HG03139 (cell line): ENCODE data around the gene KIFC1.
"Not testable (repeated sequence)": the region's sequence is repeated elsewhere in the genome, so short reads cannot be mapped to it uniquely, and the experiment has no call there.

Source experiments
- ATAC-seq: cut with Tn5 transposase; IDR thresholded peaks from one replicate; pipeline ENCODE4 v1.9.1; 2021; ENCODE audit not compliant: unreplicated experiment

The KIFC1 gene

DNA sequence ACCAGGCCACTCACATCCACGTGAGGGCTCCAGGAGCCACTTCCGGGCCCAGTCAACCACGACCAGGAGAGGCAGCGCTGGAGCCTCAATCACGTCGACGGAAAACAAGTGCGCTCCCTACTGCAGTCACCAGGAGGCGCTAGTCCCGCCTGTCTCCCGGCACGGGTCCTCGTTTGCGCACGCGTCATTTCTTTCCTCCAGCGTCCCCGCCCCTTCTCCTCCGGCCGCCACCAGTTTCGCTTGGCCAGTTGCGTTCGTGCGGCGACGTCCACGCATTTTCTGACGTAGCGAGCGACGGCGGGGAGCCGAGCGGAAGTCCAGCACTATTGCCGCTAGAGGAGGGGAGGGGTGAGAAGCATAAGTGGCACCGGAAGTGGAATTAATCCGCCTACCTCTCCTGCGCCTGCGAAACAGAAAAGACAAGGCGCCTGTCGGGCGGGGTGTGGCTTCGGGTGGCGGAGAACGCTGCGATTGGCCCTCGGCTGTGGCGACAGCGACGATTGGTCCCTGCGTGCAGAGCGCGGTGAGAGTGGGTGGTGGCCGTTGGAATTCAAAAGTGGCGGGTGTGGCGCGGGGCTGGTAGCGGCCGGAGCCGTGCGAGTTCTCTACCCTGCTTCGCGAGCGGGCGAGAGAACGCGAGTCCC, at the start of gene KIFC1:
TSS of gene KIFC1 (plus strand) at position 546 of the 644 bp plus-strand sequence. CDS start 163 bp downstream, outside the sequence.
- ATAC-seq = peak; percentile 83

- ATAC-seq = not testable (repeated sequence)
Observed at GRCh38 chr6:33343606-33343952, 48.0 kb upstream of the KIFC1 start.

- no peak for ATAC-seq
Observed at GRCh38 chr6:33343953-33344611, 47.5 kb upstream of the KIFC1 start.

DNA sequence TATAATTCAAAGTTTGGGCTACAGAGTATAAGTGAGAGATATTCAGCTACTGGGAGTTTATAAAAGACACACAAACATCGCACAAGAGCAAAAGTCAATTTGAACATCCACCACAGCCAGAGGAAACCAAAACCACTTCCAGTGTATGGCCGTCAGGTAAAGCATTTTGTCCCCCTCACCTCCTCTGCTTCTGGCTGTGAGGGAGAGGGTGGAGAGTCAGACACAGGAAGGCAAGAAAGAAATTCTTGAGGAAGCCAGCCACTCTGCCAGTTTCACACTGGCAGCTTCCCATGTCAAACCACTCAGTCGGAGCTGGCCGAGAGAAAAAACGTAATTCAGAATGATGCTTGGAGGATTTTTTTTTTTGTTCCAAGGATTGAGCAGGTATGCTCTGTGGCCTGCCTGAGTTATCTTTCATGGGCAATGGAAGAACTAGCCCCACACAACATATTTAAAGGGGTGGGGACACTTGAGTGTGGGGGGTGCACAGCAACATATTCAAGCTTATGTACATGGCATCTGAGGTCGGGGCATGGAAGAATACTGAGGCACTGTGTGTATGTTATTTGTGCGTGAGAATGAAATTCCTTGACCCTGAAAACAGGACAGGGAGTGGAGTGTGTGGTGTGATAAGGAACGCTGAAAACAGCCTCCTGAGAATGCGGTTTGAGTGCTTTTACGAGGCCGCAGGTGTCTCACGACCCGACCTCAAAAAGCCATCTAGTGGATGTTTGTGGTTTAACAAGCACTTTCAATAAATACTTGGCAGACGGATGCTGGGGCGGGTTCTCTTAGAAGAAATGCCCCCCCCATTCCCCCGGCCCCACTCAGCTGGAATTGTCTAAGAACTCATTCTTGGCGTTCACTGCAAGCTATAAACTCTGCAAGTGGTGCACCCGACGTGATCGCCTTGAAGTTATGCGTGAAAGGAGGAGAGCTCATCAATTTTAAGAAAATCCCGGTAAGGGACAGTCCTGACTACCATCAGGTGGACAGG, 46.6 kb upstream of the KIFC1 start:
- no peak for ATAC-seq

DNA sequence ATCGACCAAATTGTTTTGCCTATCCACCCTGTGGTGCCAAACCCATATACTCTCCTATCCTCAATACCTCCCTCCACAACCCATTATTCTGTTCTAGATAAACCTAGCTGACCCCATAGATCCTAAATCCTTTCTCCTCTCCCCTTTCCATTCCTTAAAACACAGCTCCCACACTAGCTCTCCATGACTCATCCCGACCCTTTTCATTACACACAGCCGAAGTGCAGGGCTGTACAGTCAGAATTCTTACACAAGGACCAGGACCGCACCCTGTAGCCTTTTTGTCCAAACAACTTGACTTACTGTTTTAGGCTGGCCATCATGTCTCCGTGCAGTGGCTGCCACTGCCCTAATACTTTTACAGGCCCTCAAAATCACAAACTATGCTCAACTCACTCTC, 44.7 kb upstream of the KIFC1 start:
- not testable (repeated sequence) for ATAC-seq

- no peak for ATAC-seq
Observed at GRCh38 chr6:33347816-33348215, 43.8 kb upstream of the KIFC1 start.

- not testable (repeated sequence) for ATAC-seq
Observed at GRCh38 chr6:33355860-33356259, 35.8 kb upstream of the KIFC1 start.

- no peak for ATAC-seq
Observed at GRCh38 chr6:33356295-33356694, 35.3 kb upstream of the KIFC1 start.

DNA sequence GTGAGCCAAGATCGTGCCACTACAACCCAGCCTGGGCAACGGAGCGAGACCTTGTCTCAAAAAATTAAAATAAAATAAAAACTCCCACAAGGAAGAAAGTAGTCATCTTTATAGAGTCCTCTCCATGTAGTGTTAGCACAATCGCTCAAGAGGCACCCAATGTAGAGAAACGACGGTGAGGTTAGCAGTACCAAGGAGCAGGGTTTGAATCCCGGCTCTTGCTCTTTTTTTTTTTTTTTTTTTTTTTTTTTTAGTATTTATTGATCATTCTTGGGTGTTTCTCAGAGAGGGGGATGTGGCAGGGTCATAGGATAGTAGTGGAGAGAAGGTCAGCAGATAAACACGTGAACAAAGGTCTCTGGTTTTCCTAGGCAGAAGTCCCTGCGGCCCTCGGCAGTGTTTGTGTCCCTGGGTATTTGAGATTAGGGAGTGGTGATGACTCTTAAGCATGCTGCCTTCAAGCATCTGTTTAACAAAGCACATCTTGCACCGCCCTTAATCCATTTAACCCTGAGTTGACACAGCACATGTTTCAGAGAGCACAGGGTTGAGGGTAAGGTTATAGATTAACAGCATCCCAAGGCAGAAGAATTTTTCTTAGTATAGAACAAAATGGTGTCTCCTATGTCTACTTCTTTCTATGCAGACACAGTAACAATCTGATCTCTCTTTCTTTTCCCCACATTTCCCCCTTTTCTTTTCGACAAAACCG, 34.3 kb upstream of the KIFC1 start:
- not testable (repeated sequence) for ATAC-seq

- no peak for ATAC-seq
Observed at GRCh38 chr6:33359331-33359730, 32.3 kb upstream of the KIFC1 start.

- not testable (repeated sequence) for ATAC-seq
Observed at GRCh38 chr6:33363486-33363885, 28.1 kb upstream of the KIFC1 start.

GRCh38 chr6:33364475-33365205, 27.0 kb upstream of the KIFC1 start:
- ATAC-seq = not testable (repeated sequence)

DNA sequence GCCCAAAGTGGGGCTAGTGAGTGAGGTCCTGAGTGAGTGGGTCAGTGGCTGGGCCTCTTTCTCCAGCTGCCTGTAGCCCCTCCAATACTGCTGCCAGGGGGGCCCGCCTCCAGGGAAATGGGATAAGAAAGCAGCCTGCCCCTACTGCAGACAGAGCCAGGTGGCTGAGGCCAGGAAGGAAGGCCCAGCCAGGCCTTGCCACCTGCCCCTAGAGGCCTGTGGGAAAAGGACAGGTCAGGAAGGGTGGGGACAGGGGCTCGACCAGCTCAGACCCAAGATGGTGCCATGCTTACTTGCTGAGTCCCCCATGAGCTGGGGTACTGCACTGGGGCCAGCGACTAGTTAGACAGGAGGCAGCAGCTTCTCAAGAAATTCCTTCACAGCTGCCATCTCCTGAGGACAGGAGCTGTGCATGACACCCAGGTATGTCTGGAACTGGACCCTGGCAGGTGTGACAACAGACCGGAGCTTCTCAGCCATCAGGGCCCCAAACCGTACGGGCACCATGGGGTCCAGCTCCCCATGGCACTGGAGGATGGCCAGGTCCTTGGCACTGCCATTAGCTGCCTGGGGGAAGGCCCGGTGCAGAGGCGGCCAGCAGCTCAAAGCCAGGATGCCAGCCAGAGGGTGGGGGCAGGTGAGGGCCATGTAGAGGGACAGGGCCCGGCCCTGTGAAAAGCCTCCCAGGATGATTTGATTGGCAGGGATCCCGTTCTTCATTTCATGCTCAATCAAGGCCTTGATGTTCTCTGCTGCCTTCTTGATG, 26.2 kb upstream of the KIFC1 start:
- not testable (repeated sequence) for ATAC-seq

GRCh38 chr6:33367009-33367714, 24.5 kb upstream of the KIFC1 start:
- ATAC-seq = no peak

GRCh38 chr6:33367715-33368025, 24.0 kb upstream of the KIFC1 start:
- ATAC-seq = not testable (repeated sequence)

DNA sequence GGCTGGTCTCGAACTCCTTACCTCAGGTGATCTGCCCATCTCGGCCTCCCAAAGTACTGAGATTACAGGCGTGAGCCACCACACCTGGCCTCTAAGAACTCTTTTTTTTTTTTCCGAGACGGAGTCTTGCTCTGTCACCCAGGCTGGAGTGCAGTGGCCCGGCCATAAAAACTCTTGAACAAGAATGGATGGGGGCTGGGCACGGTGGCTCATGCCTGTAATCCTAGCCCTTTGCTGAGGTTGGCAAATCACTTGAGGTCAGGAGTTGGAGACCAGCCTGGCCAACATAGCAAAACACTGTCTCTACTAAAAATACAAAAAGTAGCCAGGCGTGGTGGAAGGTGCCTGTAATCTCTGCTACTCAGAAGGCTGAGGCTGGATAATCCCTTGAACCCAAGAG, 19.7 kb upstream of the KIFC1 start:
- ATAC-seq = not testable (repeated sequence)

- no peak for ATAC-seq
Observed at GRCh38 chr6:33372526-33373123, 19.0 kb upstream of the KIFC1 start.
